ENCODE results near the gene CDH19. TPM values are rescaled to one million over a fixed set of nuclear protein-coding genes. Genes with fewer than 3 reads are reported as not detected.

The CDH19 gene
- total RNA-seq, 1 donor: not detected

DNA sequence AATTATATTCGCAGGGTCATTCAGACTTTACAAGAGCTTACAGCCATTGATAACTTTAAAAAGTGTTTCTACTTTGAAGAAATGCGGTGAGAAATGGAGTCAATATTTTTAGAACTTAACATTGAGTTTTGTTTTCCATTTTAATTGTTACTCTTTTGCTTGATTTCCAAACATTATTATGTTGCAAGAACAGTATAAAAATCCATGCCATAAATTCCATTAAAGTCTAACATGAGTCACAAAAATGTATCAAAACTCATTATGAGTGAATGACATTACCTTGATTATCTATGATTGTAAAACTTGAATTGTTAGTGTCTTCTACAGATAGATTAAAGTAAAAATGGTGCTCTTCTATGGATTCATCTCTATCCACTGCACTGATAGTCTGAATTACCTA is 92.6 kb downstream of the CDH19 start:
- Histone ChIP-seq H3K4me3 (ENCODE audit: insufficient read depth, low read length) (no peak overlapping the region), H4K20me1 (ENCODE audit: insufficient read depth, low read length) (no peaks in the 10 kb centered on the region), H3K4me2 (ENCODE audit: insufficient read depth, low read length) (no peak overlapping the region), H3K79me2 (ENCODE audit: insufficient read depth, low read length) (no peaks in the 10 kb centered on the region), H3K4me1 (ENCODE audit: insufficient read depth, low read length) (no peaks in the 10 kb centered on the region), H3K36me3 (ENCODE audit: insufficient read depth, low read length) (no peaks in the 10 kb centered on the region), H3K9me3 (ENCODE audit: low read depth, low read length) (no peaks in the 10 kb centered on the region), H3K27ac (ENCODE audit: low read depth, low read length) (no peak overlapping the region), H3K27me3 (ENCODE audit: insufficient read depth, low read length) (no peaks in the 10 kb centered on the region), H2AFZ (ENCODE audit: low read length) (no peak overlapping the region)
- DNase-seq (ENCODE audit: insufficient read length, low spot score, missing footprints): no peak
- TF ChIP-seq, protein P1, sequence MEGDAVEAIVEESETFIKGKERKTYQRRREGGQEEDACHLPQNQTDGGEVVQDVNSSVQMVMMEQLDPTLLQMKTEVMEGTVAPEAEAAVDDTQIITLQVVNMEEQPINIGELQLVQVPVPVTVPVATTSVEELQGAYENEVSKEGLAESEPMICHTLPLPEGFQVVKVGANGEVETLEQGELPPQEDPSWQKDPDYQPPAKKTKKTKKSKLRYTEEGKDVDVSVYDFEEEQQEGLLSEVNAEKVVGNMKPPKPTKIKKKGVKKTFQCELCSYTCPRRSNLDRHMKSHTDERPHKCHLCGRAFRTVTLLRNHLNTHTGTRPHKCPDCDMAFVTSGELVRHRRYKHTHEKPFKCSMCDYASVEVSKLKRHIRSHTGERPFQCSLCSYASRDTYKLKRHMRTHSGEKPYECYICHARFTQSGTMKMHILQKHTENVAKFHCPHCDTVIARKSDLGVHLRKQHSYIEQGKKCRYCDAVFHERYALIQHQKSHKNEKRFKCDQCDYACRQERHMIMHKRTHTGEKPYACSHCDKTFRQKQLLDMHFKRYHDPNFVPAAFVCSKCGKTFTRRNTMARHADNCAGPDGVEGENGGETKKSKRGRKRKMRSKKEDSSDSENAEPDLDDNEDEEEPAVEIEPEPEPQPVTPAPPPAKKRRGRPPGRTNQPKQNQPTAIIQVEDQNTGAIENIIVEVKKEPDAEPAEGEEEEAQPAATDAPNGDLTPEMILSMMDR (IDR thresholded peaks at IDR 0.05; ENCODE audit: extremely low read depth, low read depth, low read length): no peak

DNA sequence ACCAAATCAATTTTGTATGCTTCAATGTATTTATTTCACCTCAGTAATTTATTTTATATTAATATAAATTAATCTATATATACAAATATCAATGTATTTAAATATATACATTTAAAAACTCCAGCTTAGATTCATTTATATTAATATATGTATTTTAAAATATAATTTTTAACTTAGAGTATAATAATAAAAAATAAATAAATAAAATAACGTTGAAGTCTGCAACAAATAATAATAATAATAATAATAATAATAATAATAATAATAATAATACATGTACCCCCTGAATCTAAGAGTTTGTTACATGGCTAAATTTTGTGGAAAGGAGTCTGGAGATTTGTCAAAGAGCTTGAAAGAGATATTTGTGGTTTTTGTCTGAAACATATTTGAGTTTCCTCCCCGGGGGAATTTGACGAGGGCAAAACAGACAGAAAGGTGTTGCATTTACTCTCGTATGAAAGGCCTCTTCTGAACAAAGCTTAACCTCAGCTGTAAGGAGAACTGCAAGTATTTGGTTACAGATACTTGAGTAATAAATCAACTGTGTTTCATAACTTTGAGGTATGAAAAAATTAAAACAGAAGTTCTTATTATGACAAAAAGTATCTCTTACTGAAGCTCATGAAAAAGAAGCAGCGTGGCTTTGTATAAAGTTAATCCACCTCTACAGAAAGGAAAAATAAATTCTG is 93.4 kb downstream of the CDH19 start:
- Histone ChIP-seq H3K9me3 (ENCODE audit: low read depth, low read length) (no peaks in the 10 kb centered on the region), H3K4me3 (ENCODE audit: insufficient read depth, low read length) (no peak overlapping the region), H3K36me3 (ENCODE audit: insufficient read depth, low read length) (no peaks in the 10 kb centered on the region), H3K27ac (ENCODE audit: low read depth, low read length) (no peak overlapping the region), H2AFZ (ENCODE audit: low read length) (no peak overlapping the region), H3K4me2 (ENCODE audit: insufficient read depth, low read length) (no peak overlapping the region), H3K4me1 (ENCODE audit: insufficient read depth, low read length) (no peaks in the 10 kb centered on the region), H3K27me3 (ENCODE audit: insufficient read depth, low read length) (no peaks in the 10 kb centered on the region), H3K79me2 (ENCODE audit: insufficient read depth, low read length) (no peaks in the 10 kb centered on the region), H4K20me1 (ENCODE audit: insufficient read depth, low read length) (no peaks in the 10 kb centered on the region)
- DNase-seq (ENCODE audit: insufficient read length, low spot score, missing footprints): no peak
- TF ChIP-seq, protein P1 (IDR thresholded peaks at IDR 0.05; ENCODE audit: extremely low read depth, low read depth, low read length): no peak

DNA sequence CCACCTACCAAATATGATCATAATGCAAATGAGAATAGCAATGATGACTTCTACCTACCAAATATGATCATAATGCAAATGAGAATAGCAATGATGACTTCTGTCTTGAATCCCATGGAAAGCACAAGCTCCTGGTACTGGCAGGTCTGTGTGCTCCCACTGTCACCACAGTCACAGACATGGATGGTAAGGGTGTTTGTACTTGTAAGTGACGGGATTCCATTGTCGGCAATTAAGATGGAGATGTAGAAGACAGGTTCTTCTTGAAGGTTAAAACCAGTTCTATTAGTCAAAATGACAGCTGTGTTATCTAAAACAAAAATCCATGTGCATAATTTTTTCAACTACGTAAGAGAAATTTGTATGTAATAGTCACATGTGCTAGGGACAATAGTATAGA is 95.0 kb downstream of the CDH19 start:
- Histone ChIP-seq H3K4me3 (ENCODE audit: insufficient read depth, low read length) (no peak overlapping the region), H2AFZ (ENCODE audit: low read length) (no peak overlapping the region), H3K79me2 (ENCODE audit: insufficient read depth, low read length) (no peaks in the 10 kb centered on the region), H3K27ac (ENCODE audit: low read depth, low read length) (no peak overlapping the region), H3K4me2 (ENCODE audit: insufficient read depth, low read length) (no peak overlapping the region), H3K36me3 (ENCODE audit: insufficient read depth, low read length) (no peaks in the 10 kb centered on the region), H3K4me1 (ENCODE audit: insufficient read depth, low read length) (no peaks in the 10 kb centered on the region), H3K27me3 (ENCODE audit: insufficient read depth, low read length) (no peaks in the 10 kb centered on the region), H4K20me1 (ENCODE audit: insufficient read depth, low read length) (no peaks in the 10 kb centered on the region), H3K9me3 (ENCODE audit: low read depth, low read length) (no peaks in the 10 kb centered on the region)
- TF ChIP-seq, protein P1 (IDR thresholded peaks at IDR 0.05; ENCODE audit: extremely low read depth, low read depth, low read length): no peak
- DNase-seq (ENCODE audit: insufficient read length, low spot score, missing footprints): no peak

GRCh38 chr18:66506178-66506577 is 97.7 kb downstream of the CDH19 start:
- H3K4me3 ChIP-seq (ENCODE audit: insufficient read depth, low read length): no peak overlapping the region
- TF ChIP-seq, protein P1 (IDR thresholded peaks at IDR 0.05; ENCODE audit: extremely low read depth, low read depth, low read length): no peak
- no peaks in the 10 kb centered on the region for H3K27me3 ChIP-seq (ENCODE audit: insufficient read depth, low read length)
- no peak overlapping the region for H3K4me2 ChIP-seq (ENCODE audit: insufficient read depth, low read length)
- no peaks in the 10 kb centered on the region for H3K79me2 ChIP-seq (ENCODE audit: insufficient read depth, low read length)
- no peaks in the 10 kb centered on the region for H4K20me1 ChIP-seq (ENCODE audit: insufficient read depth, low read length)
- H2AFZ ChIP-seq (ENCODE audit: low read length): no peak overlapping the region
- H3K9me3 ChIP-seq (ENCODE audit: low read depth, low read length): no peaks in the 10 kb centered on the region
- no peaks in the 10 kb centered on the region for H3K4me1 ChIP-seq (ENCODE audit: insufficient read depth, low read length)
- no peaks in the 10 kb centered on the region for H3K36me3 ChIP-seq (ENCODE audit: insufficient read depth, low read length)
- no peak overlapping the region for H3K27ac ChIP-seq (ENCODE audit: low read depth, low read length)
- DNase-seq (ENCODE audit: insufficient read length, low spot score, missing footprints): no peak
